Measurements from ENCODE around the gene RBM24. TPM values are rescaled to one million over a fixed set of nuclear protein-coding genes. Genes with fewer than 3 reads are reported as not detected.
"Not testable (repeated sequence)": the region's sequence is repeated elsewhere in the genome, so short reads cannot be mapped to it uniquely, and the experiment has no call there.

RBM24 gene
- total RNA-seq, 1 donor from 2014 or later, result 201 TPM

- DNase-seq, result peak; percentile 92
These were observed 10.6 kb downstream of the RBM24 start for GRCh38 chr6:17291778-17292177.

GRCh38 chr6:17292600-17293133 is 11.5 kb downstream of the RBM24 start:
- DNase-seq, result no peak

- no peak for DNase-seq
These were observed 12.2 kb downstream of the RBM24 start for GRCh38 chr6:17293395-17293794.

- peak; percentile 71 for DNase-seq
These were observed 16.3 kb downstream of the RBM24 start for GRCh38 chr6:17297271-17298080.

GRCh38 chr6:17298257-17298656 is 17.1 kb downstream of the RBM24 start:
- no peak for DNase-seq

- no peak for DNase-seq
These were observed 18.1 kb downstream of the RBM24 start for GRCh38 chr6:17299222-17299621.

- no peak for DNase-seq
These were observed 18.6 kb downstream of the RBM24 start for GRCh38 chr6:17299750-17300149.

- no peak for DNase-seq
These were observed 19.5 kb downstream of the RBM24 start for GRCh38 chr6:17300637-17301036.

- DNase-seq, result no peak
These were observed 22.3 kb downstream of the RBM24 start for GRCh38 chr6:17303444-17303843.

GRCh38 chr6:17305219-17306001 is 24.2 kb downstream of the RBM24 start:
- peak; percentile 56 for DNase-seq

- peak; percentile 60 for DNase-seq
These were observed 30.6 kb downstream of the RBM24 start for GRCh38 chr6:17311595-17312311.

GRCh38 chr6:17313238-17313637 is 32.1 kb downstream of the RBM24 start:
- not testable (repeated sequence) for DNase-seq

- DNase-seq, result no peak
These were observed 32.8 kb downstream of the RBM24 start for GRCh38 chr6:17313971-17314370.

GRCh38 chr6:17315262-17315661 is 34.1 kb downstream of the RBM24 start:
- no peak for DNase-seq

- no peak for DNase-seq
These were observed 37.4 kb downstream of the RBM24 start for GRCh38 chr6:17318435-17319165.

- DNase-seq, result not testable (repeated sequence)
These were observed 39.1 kb downstream of the RBM24 start for GRCh38 chr6:17320266-17320665.

- no peak for DNase-seq
These were observed 50.1 kb downstream of the RBM24 start for GRCh38 chr6:17331238-17331637.

GRCh38 chr6:17334265-17334664 is 53.1 kb downstream of the RBM24 start:
- no peak for DNase-seq

GRCh38 chr6:17336425-17336824 is 55.3 kb downstream of the RBM24 start:
- DNase-seq, result peak; percentile 19

- no peak for DNase-seq
These were observed 58.1 kb downstream of the RBM24 start for GRCh38 chr6:17339308-17339670.

GRCh38 chr6:17341117-17341805 is 60.1 kb downstream of the RBM24 start:
- no peak for DNase-seq
